ENCODE results near the gene LCMT1.
"Not testable (repeated sequence)": the region's sequence is repeated elsewhere in the genome, so short reads cannot be mapped to it uniquely, and the experiment has no call there.

Gene LCMT1

DNA sequence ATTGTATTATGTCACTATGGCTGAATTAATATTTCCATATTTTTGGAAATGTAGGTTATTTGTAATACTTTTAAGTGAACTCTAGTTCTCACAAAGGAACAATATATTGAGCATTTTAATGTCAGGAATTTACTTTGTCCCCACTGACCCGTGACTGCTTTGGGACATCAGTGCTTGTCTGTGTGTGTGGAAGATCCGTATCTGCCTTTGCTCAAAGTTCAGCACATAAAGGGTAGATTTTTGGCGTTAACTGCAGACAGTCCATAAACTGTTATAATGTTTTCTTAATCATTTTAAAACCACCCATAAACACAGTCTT lies 65.9 kb downstream of the LCMT1 start:
- FAIRE-seq (no peak), DNase-seq (ENCODE audit: insufficient read length, low spot score) (no peak)
- TF ChIP-seq, protein P1, sequence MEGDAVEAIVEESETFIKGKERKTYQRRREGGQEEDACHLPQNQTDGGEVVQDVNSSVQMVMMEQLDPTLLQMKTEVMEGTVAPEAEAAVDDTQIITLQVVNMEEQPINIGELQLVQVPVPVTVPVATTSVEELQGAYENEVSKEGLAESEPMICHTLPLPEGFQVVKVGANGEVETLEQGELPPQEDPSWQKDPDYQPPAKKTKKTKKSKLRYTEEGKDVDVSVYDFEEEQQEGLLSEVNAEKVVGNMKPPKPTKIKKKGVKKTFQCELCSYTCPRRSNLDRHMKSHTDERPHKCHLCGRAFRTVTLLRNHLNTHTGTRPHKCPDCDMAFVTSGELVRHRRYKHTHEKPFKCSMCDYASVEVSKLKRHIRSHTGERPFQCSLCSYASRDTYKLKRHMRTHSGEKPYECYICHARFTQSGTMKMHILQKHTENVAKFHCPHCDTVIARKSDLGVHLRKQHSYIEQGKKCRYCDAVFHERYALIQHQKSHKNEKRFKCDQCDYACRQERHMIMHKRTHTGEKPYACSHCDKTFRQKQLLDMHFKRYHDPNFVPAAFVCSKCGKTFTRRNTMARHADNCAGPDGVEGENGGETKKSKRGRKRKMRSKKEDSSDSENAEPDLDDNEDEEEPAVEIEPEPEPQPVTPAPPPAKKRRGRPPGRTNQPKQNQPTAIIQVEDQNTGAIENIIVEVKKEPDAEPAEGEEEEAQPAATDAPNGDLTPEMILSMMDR (IDR thresholded peaks at IDR 0.05; ENCODE audit: insufficient read depth, missing control alignments): no peak

DNA sequence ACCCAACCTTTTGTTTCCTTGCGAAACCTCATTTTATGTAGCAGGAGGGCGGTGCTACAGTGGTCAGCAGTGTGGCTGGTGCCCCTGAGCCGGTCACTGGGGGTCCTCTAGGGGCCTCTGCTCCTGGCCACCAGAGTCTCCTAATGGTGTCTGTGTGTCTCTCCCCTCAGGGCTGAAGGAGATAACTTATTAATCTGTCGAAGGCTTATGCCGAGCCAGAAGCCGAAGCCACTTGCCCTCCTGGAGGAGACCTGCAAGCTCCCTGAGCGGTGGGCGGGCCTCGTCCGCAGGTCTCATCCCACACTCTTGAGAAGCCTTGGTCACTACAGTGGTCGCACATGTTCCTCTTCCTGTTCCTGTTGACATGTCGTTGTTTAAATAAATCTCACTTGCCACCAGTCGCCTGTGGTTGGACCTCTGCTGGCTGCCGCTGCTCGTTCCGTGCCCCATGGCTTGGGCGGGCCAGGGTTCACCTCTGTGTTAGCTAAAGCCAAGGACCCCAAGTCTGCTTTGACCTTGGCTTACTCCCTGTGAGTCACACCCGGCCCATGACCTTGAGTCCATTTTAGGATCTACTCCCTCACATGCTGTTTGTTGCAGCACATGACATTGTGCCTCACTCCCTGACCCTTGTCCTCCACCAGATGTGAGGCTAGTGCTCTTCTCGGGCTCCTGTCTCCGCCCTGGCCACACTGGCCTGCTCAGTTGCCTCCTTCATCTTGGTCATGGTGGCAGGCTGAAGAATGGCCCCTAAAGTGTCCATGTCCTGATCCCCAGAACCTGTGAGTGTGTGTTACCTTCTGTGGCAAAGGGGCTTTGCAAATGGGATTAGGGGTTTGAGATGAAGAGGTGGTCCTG lies 66.5 kb downstream of the LCMT1 start:
- DNase-seq (ENCODE audit: insufficient read length, low spot score) (no peak), FAIRE-seq (no peak)
- TF ChIP-seq, protein P1 (IDR thresholded peaks at IDR 0.05; ENCODE audit: insufficient read depth, missing control alignments): no peak

GRCh38 chr16:25181236-25181635 lies 69.7 kb downstream of the LCMT1 start:
- not testable (repeated sequence) for DNase-seq (ENCODE audit: insufficient read length, low spot score); FAIRE-seq

- TF ChIP-seq, protein P1 (IDR thresholded peaks at IDR 0.05; ENCODE audit: insufficient read depth, missing control alignments): no peak
- DNase-seq (ENCODE audit: insufficient read length, low spot score) (no peak), FAIRE-seq (no peak)
These were observed 73.2 kb downstream of the LCMT1 start for GRCh38 chr16:25184771-25185170.

- DNase-seq (ENCODE audit: insufficient read length, low spot score) (no peak), FAIRE-seq (no peak)
- TF ChIP-seq, protein P1 (IDR thresholded peaks at IDR 0.05; ENCODE audit: insufficient read depth, missing control alignments): no peak
These were observed 75.9 kb downstream of the LCMT1 start for GRCh38 chr16:25187491-25187795.

- TF ChIP-seq, protein P1 (IDR thresholded peaks at IDR 0.05; ENCODE audit: insufficient read depth, missing control alignments): no peak
- DNase-seq (ENCODE audit: insufficient read length, low spot score) (no peak), FAIRE-seq (no peak)
These were observed 77.8 kb downstream of the LCMT1 start for GRCh38 chr16:25189305-25189704.

- TF ChIP-seq, protein P1 (IDR thresholded peaks at IDR 0.05; ENCODE audit: insufficient read depth, missing control alignments): no peak
- FAIRE-seq (no peak), DNase-seq (ENCODE audit: insufficient read length, low spot score) (no peak)
These were observed 80.6 kb downstream of the LCMT1 start for GRCh38 chr16:25192096-25192495.
